Activated naive CD8-positive, alpha-beta T cell treated with anti-CD3 and anti-CD28 coated beads, Interleukin-2, amount 10 ng/mL, durations not matched to agents 7 days and 5 days (primary cell): ENCODE results near the gene HS3ST3B1. TPM values are rescaled to one million over a fixed set of nuclear protein-coding genes. Genes with fewer than 3 reads are reported as not detected.
A peak's percentile ranks its signal among the peaks of the same experiment; 100 is the strongest.

Source experiments
- ATAC-seq: fragments of 150-1000 bp; cut with Tn5 transposase; one replicate; pipeline ENCODE4 v1.10.0; 2021; ENCODE audit warnings: low read depth, moderate library complexity
- POLR2A ChIA-PET: fragments of 350-600 bp; sonication (Branson Sonifier 250); formaldehyde crosslinking; loops from one replicate; lab custom pipeline; 2021; ENCODE audit warnings: antibody characterized with exemption; lab: Charles Lee
- DNase-seq: peaks from one replicate; pipeline ENCODE4 v3.0.0; 2021
- H3K27ac Mint-ChIP-seq: one replicate; pipeline ENCODE4 v1.8.0; 2022; ENCODE audit warnings: mild to moderate bottlenecking, mixed read lengths
- H3K27me3 Mint-ChIP-seq: one replicate; pipeline ENCODE4 v1.8.0; 2022; ENCODE audit warnings: mild to moderate bottlenecking, moderate library complexity, mixed read lengths
- H3K36me3 Mint-ChIP-seq: one replicate; pipeline ENCODE4 v1.8.0; 2021; ENCODE audit warnings: mild to moderate bottlenecking, mixed read lengths
- H3K4me1 Mint-ChIP-seq: one replicate; pipeline ENCODE4 v1.8.0; 2021; ENCODE audit warnings: mixed read lengths
- H3K4me3 Mint-ChIP-seq: one replicate; pipeline ENCODE4 v1.8.0; 2022; ENCODE audit warnings: mild to moderate bottlenecking, moderate library complexity, mixed read lengths
- H3K9me3 Mint-ChIP-seq: one replicate; pipeline ENCODE4 v1.8.0; 2021; ENCODE audit warnings: mixed read lengths
- total RNA-seq, 2 experiments: library from RNA; stranded (reverse); gene quantifications; one replicate each; pipeline ENCODE4 v1.2.3, GENCODE V29; 2021

HS3ST3B1 gene
- total RNA-seq, 2 experiments from 2014 or later, result 9.3 to 10.0 TPM

- H3K27ac Mint-ChIP-seq, result no peak overlapping the region
- H3K9me3 Mint-ChIP-seq, result no peaks in the 10 kb centered on the region
- H3K27me3 Mint-ChIP-seq, result peaks cover 61% of the 10 kb centered on the region
- POLR2A ChIA-PET, result interaction anchor here (2.0 kb wide), 1 partner anchor 100 kb away, joined by 4 read pairs; no protein-coding TSS in a partner anchor
- ATAC-seq (no peak), DNase-seq (no peak)
- peak overlapping the region; percentile 96 for H3K4me3 Mint-ChIP-seq
- no peaks in the 10 kb centered on the region for H3K36me3 Mint-ChIP-seq
- H3K4me1 Mint-ChIP-seq, result peaks cover 36% of the 10 kb centered on the region
Observed at GRCh38 chr17:14298221-14298946, 2.5 kb upstream of the HS3ST3B1 start.

- Mint-ChIP-seq H3K27me3 (peaks cover 60% of the 10 kb centered on the region), H3K27ac (no peak overlapping the region), H3K4me3 (peak overlapping the region; percentile 96), H3K9me3 (no peaks in the 10 kb centered on the region), H3K4me1 (peaks cover 40% of the 10 kb centered on the region), H3K36me3 (no peaks in the 10 kb centered on the region)
- DNase-seq (no peak), ATAC-seq (no peak)
- POLR2A ChIA-PET, result interaction anchor here (2.0 kb wide), 1 partner anchor 101 kb away, joined by 4 read pairs; no protein-coding TSS in a partner anchor
Observed at GRCh38 chr17:14298947-14299279, 2.0 kb upstream of the HS3ST3B1 start.

GRCh38 chr17:14299280-14300141 lies 1.4 kb upstream of the HS3ST3B1 start:
- POLR2A ChIA-PET, result interaction anchor here (3.2 kb wide), 1 partner anchor 102 kb away, joined by 44 read pairs; no protein-coding TSS in a partner anchor
- H3K27me3 Mint-ChIP-seq, result peaks cover 55% of the 10 kb centered on the region
- no peaks in the 10 kb centered on the region for H3K36me3 Mint-ChIP-seq
- H3K9me3 Mint-ChIP-seq, result no peaks in the 10 kb centered on the region
- H3K4me3 Mint-ChIP-seq, result peak overlapping the region; percentile 96
- H3K4me1 Mint-ChIP-seq, result peaks cover 42% of the 10 kb centered on the region
- ATAC-seq, result no peak
- H3K27ac Mint-ChIP-seq, result no peak overlapping the region
- DNase-seq, result peak; percentile 59

- ATAC-seq, result peak; percentile 2
Observed at GRCh38 chr17:14301279-14302090, 604 bp downstream of the HS3ST3B1 start.

GRCh38 chr17:14302091-14302430 lies 1.2 kb downstream of the HS3ST3B1 start:
- DNase-seq, result peak; percentile 74
- POLR2A ChIA-PET, result interaction anchor here (0.7 to 3.6 kb wide), 13 partner anchors 13 to 425 kb away, joined by 3 to 44 read pairs (median 3); partner anchors contain the start of gene COX10
- Mint-ChIP-seq H3K27ac (peak overlapping the region; percentile 88), H3K4me3 (peak overlapping the region; percentile 96), H3K9me3 (no peaks in the 10 kb centered on the region), H3K27me3 (peaks cover 31% of the 10 kb centered on the region), H3K4me1 (peaks cover 44% of the 10 kb centered on the region), H3K36me3 (peaks cover 4% of the 10 kb centered on the region)
- ATAC-seq, result peak; percentile 2

More at GRCh38 chr17:14301279-14302090, 604 bp downstream of the HS3ST3B1 start:
- peak overlapping the region; percentile 88 for H3K27ac Mint-ChIP-seq
- H3K36me3 Mint-ChIP-seq, result peaks cover 4% of the 10 kb centered on the region
- H3K9me3 Mint-ChIP-seq, result no peaks in the 10 kb centered on the region
- H3K27me3 Mint-ChIP-seq, result peaks cover 36% of the 10 kb centered on the region
- POLR2A ChIA-PET, result interaction anchor here (0.6 to 3.6 kb wide), 19 partner anchors 8 to 1281 kb away, joined by 3 to 44 read pairs (median 4); partner anchors contain the start of gene COX10
- peak; percentile 71 for DNase-seq
- peak overlapping the region; percentile 96 for H3K4me3 Mint-ChIP-seq
- H3K4me1 Mint-ChIP-seq, result peaks cover 44% of the 10 kb centered on the region

- POLR2A ChIA-PET, result interaction anchor here (0.7 to 3.6 kb wide), 10 partner anchors 13 to 426 kb away, joined by 3 to 44 read pairs (median 3); partner anchors contain the start of gene COX10
- Mint-ChIP-seq H3K9me3 (no peaks in the 10 kb centered on the region), H3K4me1 (peaks cover 44% of the 10 kb centered on the region), H3K27ac (peak overlapping the region; percentile 88), H3K36me3 (peaks cover 4% of the 10 kb centered on the region), H3K27me3 (peaks cover 31% of the 10 kb centered on the region), H3K4me3 (peak overlapping the region; percentile 96)
- DNase-seq, result peak; percentile 90
- ATAC-seq, result peak; percentile 32
Observed at GRCh38 chr17:14302431-14303099, 1.7 kb downstream of the HS3ST3B1 start.

GRCh38 chr17:14303343-14304221 lies 2.7 kb downstream of the HS3ST3B1 start:
- H3K4me3 Mint-ChIP-seq, result peak overlapping the region; percentile 81
- peaks cover 45% of the 10 kb centered on the region for H3K4me1 Mint-ChIP-seq
- H3K36me3 Mint-ChIP-seq, result peaks cover 4% of the 10 kb centered on the region
- H3K27ac Mint-ChIP-seq, result no peak overlapping the region
- ATAC-seq (no peak), DNase-seq (peak; percentile 48)
- no peaks in the 10 kb centered on the region for H3K9me3 Mint-ChIP-seq
- POLR2A ChIA-PET, result interaction anchor here (0.9 to 3.6 kb wide), 2 partner anchors 125 to 244 kb away, joined by 3 to 37 read pairs; no protein-coding TSS in a partner anchor
- peaks cover 22% of the 10 kb centered on the region for H3K27me3 Mint-ChIP-seq

- H3K27ac Mint-ChIP-seq, result no peak overlapping the region
- DNase-seq (no peak), ATAC-seq (no peak)
- peaks cover 15% of the 10 kb centered on the region for H3K27me3 Mint-ChIP-seq
- POLR2A ChIA-PET, result no interaction called here
- peak overlapping the region; percentile 19 for H3K4me3 Mint-ChIP-seq
- peaks cover 42% of the 10 kb centered on the region for H3K4me1 Mint-ChIP-seq
- peaks cover 4% of the 10 kb centered on the region for H3K36me3 Mint-ChIP-seq
- no peaks in the 10 kb centered on the region for H3K9me3 Mint-ChIP-seq
Observed at GRCh38 chr17:14304222-14304772, 3.4 kb downstream of the HS3ST3B1 start.

GRCh38 chr17:14304773-14305517 lies 4.1 kb downstream of the HS3ST3B1 start:
- Mint-ChIP-seq H3K27ac (no peak overlapping the region), H3K4me1 (peaks cover 37% of the 10 kb centered on the region), H3K36me3 (peaks cover 4% of the 10 kb centered on the region), H3K9me3 (no peaks in the 10 kb centered on the region), H3K27me3 (peaks cover 9% of the 10 kb centered on the region), H3K4me3 (peak overlapping the region; percentile 19)
- DNase-seq (no peak), ATAC-seq (no peak)
- POLR2A ChIA-PET, result no interaction called here

GRCh38 chr17:14305785-14306496 lies 5.1 kb downstream of the HS3ST3B1 start:
- Mint-ChIP-seq H3K4me3 (no peak overlapping the region), H3K36me3 (peaks cover 4% of the 10 kb centered on the region), H3K27me3 (peaks cover 7% of the 10 kb centered on the region), H3K27ac (no peak overlapping the region), H3K9me3 (no peaks in the 10 kb centered on the region), H3K4me1 (peaks cover 36% of the 10 kb centered on the region)
- ATAC-seq, result no peak
- DNase-seq, result no peak
- POLR2A ChIA-PET, result no interaction called here
